ENCODE results near the gene KRTAP3-3.

GRCh38 chr17:40975516-40975915, 18.4 kb downstream of the KRTAP3-3 start:
- TF ChIP-seq CTCF (IDR thresholded peaks at IDR 0.05) (no peak), POLR2A (IDR thresholded peaks at IDR 0.05) (no peak), POLR2AphosphoS5 (IDR thresholded peaks at IDR 0.05) (no peak)

Data from breast epithelium (tissue), 3 donors.